Thoracic aorta (tissue), 2 donors: Measurements from ENCODE around the gene DLGAP1. TPM values are rescaled to one million over a fixed set of nuclear protein-coding genes. Genes with fewer than 3 reads are reported as not detected.

ENCODE experiments used
- ATAC-seq: fragments of 150-250 bp; one replicate; pipeline ENCODE4 v1.8.0; 2017; ENCODE audit warnings: low read depth; ENCODE audit not compliant: insufficient number of reproducible peaks, low FRiP score
- DNase-seq: peaks from one replicate; pipeline ENCODE4 v3.0.0-alpha.2; 2020; ENCODE audit warnings: low spot score
- H3K27ac ChIP-seq, 2 donors: fragments of 200-600 bp; sonication (generic); 1 replicate in 1 of 2; 2 replicates in 1 of 2; pipeline ENCODE4 v1.5.1; 2016; ENCODE audit warnings: mild to moderate bottlenecking in 2 of 2, moderate library complexity in 2 of 2
- H3K27me3 ChIP-seq: fragments of 200-600 bp; sonication (generic); replicated peaks from 2 replicates; pipeline ENCODE4 v1.6.0; 2016; ENCODE audit warnings: mild to moderate bottlenecking; ENCODE audit not compliant: insufficient read depth
- H3K36me3 ChIP-seq: fragments of 200-600 bp; sonication (generic); one replicate; pipeline ENCODE4 v1.5.1; 2016
- H3K4me1 ChIP-seq, 2 donors: fragments of 200-600 bp; sonication (generic); 1 replicate in 1 of 2; 2 replicates in 1 of 2; pipeline versions ENCODE4 v1.5.1 to v1.6.0; 2016; ENCODE audit warnings: low read depth in 2 of 2, mild to moderate bottlenecking in 1 of 2; ENCODE audit not compliant: control insufficient read depth in 1 of 2
- H3K4me3 ChIP-seq: fragments of 200-600 bp; sonication (generic); 2 replicates; pipeline ENCODE4 v1.5.1; 2016; ENCODE audit warnings: mild to moderate bottlenecking
- H3K9me3 ChIP-seq: fragments of 200-600 bp; sonication (generic); 2 replicates; pipeline ENCODE4 v1.5.1; 2016
- CTCF ChIP-seq: fragments of 200-600 bp; sonication (generic); IDR thresholded peaks from one replicate; pipeline ENCODE4 v1.5.1; 2019; ENCODE audit warnings: antibody characterized with exemption
- total RNA-seq, 2 donors: library from RNA; depleted of rRNA; stranded (reverse); fragments of >200 nt; gene quantifications; one replicate each; pipeline versions ENCODE4 v1.1.0 to v1.2.3, GENCODE V29; 2016

The DLGAP1 gene
- total RNA-seq, 2 donors from 2014 or later, result 7.3 to 19.0 TPM

- ATAC-seq (no peak), DNase-seq (no peak)
- Histone ChIP-seq H3K4me3 (no peak overlapping the region), H3K9me3 (no peaks in the 10 kb centered on the region), H3K27me3 (no peaks in the 10 kb centered on the region), H3K27ac (no peak overlapping the region), H3K4me1 (no peaks in the 10 kb centered on the region), H3K36me3 (no peaks in the 10 kb centered on the region)
- no peak for TF ChIP-seq CTCF
Measured at GRCh38 chr18:3852321-3852720, 602.8 kb downstream of the DLGAP1 start.

- Histone ChIP-seq H3K9me3 (no peaks in the 10 kb centered on the region), H3K27me3 (no peaks in the 10 kb centered on the region), H3K36me3 (no peaks in the 10 kb centered on the region), H3K4me1 (no peaks in the 10 kb centered on the region), H3K27ac (no peak overlapping the region), H3K4me3 (no peak overlapping the region)
- ATAC-seq (no peak), DNase-seq (no peak)
- TF ChIP-seq CTCF, result no peak
Measured at GRCh38 chr18:3851159-3851558, 603.9 kb downstream of the DLGAP1 start.

- DNase-seq, result no peak
- ATAC-seq, result no peak
- no peak for TF ChIP-seq CTCF
- Histone ChIP-seq H3K27ac (no peak overlapping the region), H3K4me3 (no peak overlapping the region), H3K36me3 (no peaks in the 10 kb centered on the region), H3K27me3 (no peaks in the 10 kb centered on the region), H3K9me3 (no peaks in the 10 kb centered on the region), H3K4me1 (no peaks in the 10 kb centered on the region)
Measured at GRCh38 chr18:3848316-3848715, 606.8 kb downstream of the DLGAP1 start.

- no peak for DNase-seq
- H3K4me3 ChIP-seq, result no peak overlapping the region
- H3K36me3 ChIP-seq, result no peaks in the 10 kb centered on the region
- H3K27me3 ChIP-seq, result no peaks in the 10 kb centered on the region
- ATAC-seq, result no peak
- no peak for TF ChIP-seq CTCF
- H3K4me1 ChIP-seq, result no peaks in the 10 kb centered on the region
- no peak overlapping the region for H3K27ac ChIP-seq
- H3K9me3 ChIP-seq, result no peaks in the 10 kb centered on the region
Measured at GRCh38 chr18:3845161-3845560, 609.9 kb downstream of the DLGAP1 start.

- Histone ChIP-seq H3K4me1 (no peaks in the 10 kb centered on the region), H3K36me3 (no peaks in the 10 kb centered on the region), H3K9me3 (no peaks in the 10 kb centered on the region), H3K27ac (no peak overlapping the region), H3K27me3 (no peaks in the 10 kb centered on the region), H3K4me3 (no peak overlapping the region)
- TF ChIP-seq CTCF, result no peak
- ATAC-seq, result no peak
- DNase-seq, result no peak
Measured at GRCh38 chr18:3842844-3843243, 612.3 kb downstream of the DLGAP1 start.
